IMR-90 (cell line): ENCODE results near the gene PBX3. TPM values are rescaled to one million over a fixed set of nuclear protein-coding genes. Genes with fewer than 3 reads are reported as not detected.

Experiments used
- ATAC-seq: fragments of 200-7000 bp; cut with Tn5 transposase; 2 replicates; pipeline ENCODE4 v1.9.1; 2020; ENCODE audit warnings: low read depth, mild to moderate bottlenecking, moderate library complexity
- BruUV-seq: library from RNA; stranded (reverse); fragments of 400-500 nt; replicated peaks from 2 replicates; lab custom pipeline; 2021; lab: Mats Ljungman, UMichigan
- CTCF ChIA-PET: fragments of 300-600 bp; formaldehyde crosslinking; extraction: SDS; loops from one replicate; lab custom pipeline; 2021; ENCODE audit warnings: antibody characterized with exemption; lab: Yijun Ruan, JAX
- POLR2A ChIA-PET: fragments of 300-600 bp; sonication (Branson Sonifier 250); formaldehyde crosslinking; loops from one replicate; lab custom pipeline; 2022; ENCODE audit warnings: antibody characterized with exemption; ENCODE audit not compliant: unreplicated experiment; lab: Charles Lee
- DNase-seq: peaks from one replicate; pipeline ENCODE4 v3.0.0; 2013
- H2AFZ ChIP-seq: replicated peaks from 2 replicates; pipeline ENCODE3; 2013; ENCODE audit warnings: low read length, mild to moderate bottlenecking; ENCODE audit not compliant: poor library complexity
- H2AK5ac ChIP-seq: 2 replicates; pipeline ENCODE4 v1.6.1; 2013; ENCODE audit warnings: low read depth, low read length, inconsistent platforms
- H2AK9ac ChIP-seq: replicated peaks from 2 replicates; pipeline ENCODE3; 2013; ENCODE audit warnings: mild to moderate bottlenecking, low read depth, low read length, moderate library complexity; ENCODE audit not compliant: poor library complexity
- H2BK120ac ChIP-seq: 2 replicates; pipeline ENCODE4 v1.6.1; 2013; ENCODE audit warnings: low read depth, low read length, inconsistent platforms
- H2BK15ac ChIP-seq: 3 replicates; pipeline ENCODE4 v1.6.1; 2013; ENCODE audit warnings: low read depth, low read length, inconsistent platforms
- H2BK20ac ChIP-seq: 2 replicates; pipeline ENCODE4 v1.6.1; 2013; ENCODE audit warnings: low read depth, mild to moderate bottlenecking, inconsistent platforms, low read length, moderate library complexity
- H2BK5ac ChIP-seq: 2 replicates; pipeline ENCODE4 v1.6.1; 2013; ENCODE audit warnings: mild to moderate bottlenecking, low read depth, low read length, inconsistent platforms; ENCODE audit not compliant: poor library complexity, severe bottlenecking
- H3K14ac ChIP-seq: replicated peaks from 2 replicates; pipeline ENCODE4 v1.6.1; 2013; ENCODE audit warnings: low read depth, low read length, inconsistent platforms
- H3K18ac ChIP-seq: 2 replicates; pipeline ENCODE4 v1.6.1; 2013; ENCODE audit warnings: low read depth, low read length, control low read depth
- H3K23ac ChIP-seq: 2 replicates; pipeline ENCODE4 v1.6.1; 2013; ENCODE audit warnings: low read depth, low read length, inconsistent platforms
- H3K27ac ChIP-seq: 2 replicates; pipeline ENCODE4 v1.5.1; 2013; ENCODE audit warnings: mild to moderate bottlenecking, control low read depth, low read length; ENCODE audit not compliant: insufficient read depth
- H3K27me3 ChIP-seq: 2 replicates; pipeline ENCODE4 v1.6.1; 2013; ENCODE audit warnings: low read length; ENCODE audit not compliant: control insufficient read depth, insufficient read depth
- H3K36me3 ChIP-seq: 2 replicates; pipeline ENCODE4 v1.6.1; 2013; ENCODE audit warnings: low read length, mixed read lengths; ENCODE audit not compliant: control insufficient read depth, insufficient read depth
- H3K4ac ChIP-seq: 2 replicates; pipeline ENCODE4 v1.6.1; 2013; ENCODE audit warnings: low read depth, low read length, inconsistent platforms
- H3K4me1 ChIP-seq: 2 replicates; pipeline ENCODE4 v1.6.1; 2013; ENCODE audit warnings: low read length, mixed read lengths; ENCODE audit not compliant: control insufficient read depth, insufficient read depth
- H3K4me2 ChIP-seq: 2 replicates; pipeline ENCODE4 v1.6.1; 2013; ENCODE audit warnings: low read depth, mild to moderate bottlenecking, control low read depth, low read length, moderate library complexity
- H3K4me3 ChIP-seq: 2 replicates; pipeline ENCODE4 v1.5.1; 2013; ENCODE audit warnings: low read depth, mild to moderate bottlenecking, control low read depth, low read length, moderate library complexity; ENCODE audit not compliant: insufficient read depth
- H3K56ac ChIP-seq: 2 replicates; pipeline ENCODE4 v1.6.1; 2013; ENCODE audit warnings: low read length, inconsistent platforms; ENCODE audit not compliant: insufficient read depth; ENCODE audit errors: extremely low read depth
- H3K79me1 ChIP-seq, 2 experiments: 2 replicates each; pipeline ENCODE4 v1.6.1; 2013; ENCODE audit warnings: low read length in 2 of 2, inconsistent platforms in 1 of 2, low read depth in 1 of 2
- H3K9ac ChIP-seq: 2 replicates; pipeline ENCODE4 v1.6.1; 2013; ENCODE audit warnings: low read depth, low read length, control low read depth
- H3K9me1 ChIP-seq: 2 replicates; pipeline ENCODE4 v1.6.1; 2013; ENCODE audit warnings: low read length, inconsistent platforms; ENCODE audit not compliant: insufficient read depth
- H3K9me3 ChIP-seq: 2 replicates; pipeline ENCODE4 v1.6.1; 2013; ENCODE audit warnings: low read length; ENCODE audit not compliant: control insufficient read depth, insufficient read depth
- H4K20me1 ChIP-seq: 2 replicates; pipeline ENCODE4 v1.6.1; 2013; ENCODE audit warnings: low read length, inconsistent platforms; ENCODE audit not compliant: insufficient read depth
- H4K5ac ChIP-seq: 2 replicates; pipeline ENCODE4 v1.6.1; 2013; ENCODE audit warnings: mild to moderate bottlenecking, low read depth, low read length, control low read depth
- H4K8ac ChIP-seq, 2 experiments: 2 replicates each; pipeline ENCODE4 v1.6.1; 2013; ENCODE audit warnings: low read depth in 2 of 2, low read length in 2 of 2, control low read depth in 1 of 2, inconsistent platforms in 1 of 2
- H4K91ac ChIP-seq: 2 replicates; pipeline ENCODE4 v1.6.1; 2013; ENCODE audit warnings: low read depth, low read length, inconsistent platforms; ENCODE audit not compliant: insufficient read depth
- CTCF ChIP-seq: conservative IDR thresholded peaks from 2 replicates; pipeline ENCODE4 v1.5.1; 2012; ENCODE audit warnings: mild to moderate bottlenecking, low read depth, low read length, improper control_type of control experiment
- MAFK ChIP-seq: IDR thresholded peaks from 2 replicates; pipeline ENCODE4 v1.6.1; 2012; ENCODE audit warnings: low read depth, low read length, improper control_type of control experiment
- MXI1 ChIP-seq: IDR thresholded peaks from 2 replicates; pipeline ENCODE4 v1.6.1; 2012; ENCODE audit warnings: low read depth, mild to moderate bottlenecking, low read length, moderate library complexity, borderline replicate concordance
- WGBS, 2 experiments: methylation state at CpG; one replicate each; pipeline versions ENCODE4 v1.1.5 to v1.1.7; 2013; ENCODE audit warnings: missing lambda C conversion rate in 2 of 2; ENCODE audit not compliant: insufficient read length in 1 of 2; ENCODE audit errors: extremely low coverage in 2 of 2; 5-methylcytosine and 5-hydroxymethylcytosine counted together
- dilution Hi-C: fragments of 300-500 bp; cut with HindIII; formaldehyde crosslinking; loops from one replicate; pipeline ENCODE4 v1.14.3; 2018; ENCODE audit warnings: low sequenced_read_pairs; ENCODE audit not compliant: unreplicated experiment
- in situ Hi-C: fragments of 300-500 bp; cut with MboI; formaldehyde crosslinking; loops from 3 replicates; pipeline ENCODE4 v1.14.3; 2019; ENCODE audit warnings: low sequenced_read_pairs, inconsistent platforms, mixed read lengths
- intact Hi-C: fragments of 100-400 bp; cut with micrococcal nuclease; formaldehyde crosslinking; loops from 2 replicates; pipeline ENCODE4 v1.10.0; 2022
- polyA plus RNA-seq, 3 experiments: library from polyadenylated mRNA; depleted of rRNA; stranded (reverse); fragments of >200 nt; gene quantifications; 2 replicates each; pipeline ENCODE4 v1.2.3, GENCODE V29; 2012; ENCODE audit warnings: low replicate concordance in 1 of 3
- total RNA-seq: library from RNA; depleted of rRNA; stranded (reverse); fragments of >200 nt; gene quantifications from 2 replicates; pipeline ENCODE4 v1.2.3, GENCODE V29; 2012

The PBX3 gene
- total and polyA plus RNA-seq, 2 of the 4 experiments (the other 2 are of a cell fraction): 12.0 to 15.6 TPM

GRCh38 chr9:125760537-125760936 is 13.4 kb downstream of the PBX3 start:
- no TSS peak for BruUV-seq
- Histone ChIP-seq H4K20me1 (peaks cover 3% of the 10 kb centered on the region; the same call in 1 of the 2 replicates), H2BK5ac (no peak overlapping the region), H2BK20ac (no peak overlapping the region), H3K18ac (no peak overlapping the region), H2AK9ac (no peak overlapping the region), H3K23ac (no peak overlapping the region), H2AK5ac (no peak overlapping the region), H2BK120ac (no peak overlapping the region), H3K4ac (no peak overlapping the region), H4K5ac (no peak overlapping the region), H3K27me3 (no peaks in the 10 kb centered on the region), H4K8ac (no peak overlapping the region), H3K4me2 (no peak overlapping the region), H3K4me3 (no peak overlapping the region), H3K56ac (no peak overlapping the region), H3K4me1 (peaks cover 10% of the 10 kb centered on the region), H3K14ac (no peak overlapping the region), H3K27ac (no peak overlapping the region), H3K9ac (no peak overlapping the region), H3K79me1 (peaks cover 22 to 34% of the 10 kb centered on the region in 2 experiments), H3K9me3 (no peaks in the 10 kb centered on the region), H2BK15ac (no peak overlapping the region), H3K9me1 (peaks cover 4% of the 10 kb centered on the region), H2AFZ (no peak overlapping the region), H3K36me3 (peaks cover 2% of the 10 kb centered on the region; the same call in 1 of the 2 replicates), H4K91ac (no peak overlapping the region)
- ChIA-PET CTCF (no interaction called here), POLR2A (no interaction called here)
- no peak for DNase-seq
- in situ Hi-C loops (no loop called here), dilution Hi-C loops (no loop called here), intact Hi-C loops (no loop called here)
- TF ChIP-seq MXI1 (no peak), CTCF (no peak), MAFK (no peak)
- no CpG with 5 or more reads among the region's 1 CpG for WGBS, 2 experiments
- no peak for ATAC-seq
